Spleen (tissue), 11 donors: ENCODE measurements around the gene LSM14A. TPM values are rescaled to one million over a fixed set of nuclear protein-coding genes. Genes with fewer than 3 reads are reported as not detected.

Experiments used
- DNase-seq: peaks from one replicate; pipeline ENCODE4 v3.0.0-alpha.2; 2020
- H3K27ac ChIP-seq, 8 donors: fragments of 200-600 bp; sonication (generic) in 7 of 8; 1 replicate in 4 of 8; 2 replicates in 4 of 8; pipeline versions ENCODE4 v1.5.0 to v1.8.0; 2016 to 2021; ENCODE audit warnings: inconsistent platforms in 4 of 8, mild to moderate bottlenecking in 4 of 8, moderate library complexity in 1 of 8
- H3K27me3 ChIP-seq, 7 donors: fragments of 200-600 bp; sonication (generic) in 6 of 7; replicated peaks in 1 of 7; 1 replicate in 4 of 7; 2 replicates in 3 of 7; pipeline versions ENCODE4 v1.5.0 to v1.8.0; 2016 to 2021; ENCODE audit warnings: inconsistent platforms in 3 of 7, mild to moderate bottlenecking in 1 of 7
- H3K36me3 ChIP-seq, 6 donors: fragments of 200-600 bp; sonication (generic) in 5 of 6; 1 replicate in 4 of 6; 2 replicates in 2 of 6; pipeline versions ENCODE4 v1.5.0 to v1.8.0; 2016 to 2021; ENCODE audit warnings: inconsistent platforms in 2 of 6
- H3K4me1 ChIP-seq, 6 donors: fragments of 200-600 bp; sonication (generic) in 5 of 6; 1 replicate in 3 of 6; 2 replicates in 3 of 6; pipeline versions ENCODE4 v1.5.0 to v1.8.0; 2016 to 2021; ENCODE audit warnings: inconsistent platforms in 3 of 6
- H3K4me3 ChIP-seq, 8 donors: fragments of 200-600 bp; sonication (generic) in 7 of 8; 1 replicate in 4 of 8; 2 replicates in 4 of 8; pipeline versions ENCODE4 v1.5.0 to v1.8.0; 2016 to 2021; ENCODE audit warnings: inconsistent platforms in 4 of 8, mild to moderate bottlenecking in 4 of 8, moderate library complexity in 2 of 8
- H3K9me3 ChIP-seq, 8 donors: fragments of 200-600 bp; sonication (generic) in 7 of 8; 1 replicate in 4 of 8; 2 replicates in 4 of 8; pipeline versions ENCODE4 v1.5.0 to v1.8.0; 2016 to 2021; ENCODE audit warnings: inconsistent platforms in 4 of 8
- POLR2A ChIP-seq, 3 donors: fragments of 450-650 bp; IDR thresholded peaks; one replicate each; pipeline ENCODE4 v1.5.1; 2017; ENCODE audit warnings: antibody characterized with exemption in 3 of 3, mild to moderate bottlenecking in 1 of 3
- POLR2AphosphoS5 ChIP-seq, 3 donors: sonication (generic); formaldehyde crosslinking; IDR thresholded peaks; one replicate each; pipeline ENCODE4 v1.5.1; 2017; ENCODE audit warnings: antibody characterized with exemption in 3 of 3
- WGBS, 5 donors: extraction: QIAGEN DNeasy Blood & Tissue Kit in 3 of 5; methylation state at CpG; one replicate each; pipeline versions ENCODE4 v1.1.5 to v1.1.7; 2013 to 2018; 5-methylcytosine and 5-hydroxymethylcytosine counted together
- intact Hi-C: fragments of 100-400 bp; cut with DNase I; formaldehyde crosslinking; loops from one replicate; pipeline ENCODE4 v1.15.0; 2023; ENCODE audit warnings: low total_unique reads
- polyA plus RNA-seq, 3 donors: library from polyadenylated mRNA; stranded (reverse); fragments of 200-250 nt; gene quantifications; one replicate each; pipeline ENCODE4 v1.2.1, GENCODE V29; 2013
- total RNA-seq, 7 donors: library from RNA; depleted of rRNA in 3 of 7; stranded (reverse); fragments of >200 nt in 3 of 7; fragmentation: NEBNext Ultra II Directional in 4 of 7; extraction: Animal tissue kit (Norgen Biotek cat#: 25700) in 4 of 7; gene quantifications; one replicate each; pipeline versions ENCODE4 v1.1.0 to v1.2.1, GENCODE V29; 2016 to 2021
- TF ChIP-seq, protein P1 (sequence below), 11 experiments: fragments of 200-600 bp in 7 of 11; fragments of 450-650 bp in 4 of 11; sonication (generic) in 4 of 11; IDR thresholded peaks in 8 of 11; conservative IDR thresholded peaks in 3 of 11; 1 replicate in 7 of 11; 2 replicates in 4 of 11; pipeline versions ENCODE4 v1.4.0 to v1.8.0; 2016 to 2021; ENCODE audit warnings: antibody characterized with exemption in 11 of 11, inconsistent platforms in 4 of 11, mild to moderate bottlenecking in 1 of 11
- donor health status: healthy with polysubstance abuse.
- donor health status: DM: no; HTN: no; CAD: no; lungs with moderate emphysema.
- donor health status: DM: no; HTN: no; CAD: no.
- donor health status: Bipolar disorder and iron deficiency.
- donor health status: healthy.
- donor health status: DM: no; HTN: no; CAD: no.
- donor health status: DM: yes; HTN: yes; CAD: no.

The LSM14A gene
- total and polyA plus RNA-seq, 10 donors = 46.8 to 187 (median 122) TPM

DNA sequence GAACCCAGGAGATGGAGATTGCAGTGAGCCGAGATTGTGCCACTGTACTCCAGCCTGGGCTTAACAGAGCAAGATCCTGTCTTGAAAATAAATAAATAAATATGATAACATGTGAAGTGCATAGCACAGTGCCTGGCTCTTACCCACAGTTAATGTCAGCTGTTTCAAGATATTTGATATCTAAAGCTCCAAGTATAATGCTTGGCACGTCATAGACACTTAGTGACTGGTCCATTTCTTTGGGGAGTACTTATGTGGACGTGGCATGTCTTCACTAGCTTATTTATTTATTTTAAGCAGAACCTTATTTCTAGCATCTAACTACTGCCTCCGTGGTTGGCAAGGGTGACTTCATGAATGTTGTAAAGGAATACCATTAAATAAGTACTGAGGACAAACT is 100.8 kb downstream of the LSM14A start:
- DNase-seq = no peak
- TF ChIP-seq, protein P1, sequence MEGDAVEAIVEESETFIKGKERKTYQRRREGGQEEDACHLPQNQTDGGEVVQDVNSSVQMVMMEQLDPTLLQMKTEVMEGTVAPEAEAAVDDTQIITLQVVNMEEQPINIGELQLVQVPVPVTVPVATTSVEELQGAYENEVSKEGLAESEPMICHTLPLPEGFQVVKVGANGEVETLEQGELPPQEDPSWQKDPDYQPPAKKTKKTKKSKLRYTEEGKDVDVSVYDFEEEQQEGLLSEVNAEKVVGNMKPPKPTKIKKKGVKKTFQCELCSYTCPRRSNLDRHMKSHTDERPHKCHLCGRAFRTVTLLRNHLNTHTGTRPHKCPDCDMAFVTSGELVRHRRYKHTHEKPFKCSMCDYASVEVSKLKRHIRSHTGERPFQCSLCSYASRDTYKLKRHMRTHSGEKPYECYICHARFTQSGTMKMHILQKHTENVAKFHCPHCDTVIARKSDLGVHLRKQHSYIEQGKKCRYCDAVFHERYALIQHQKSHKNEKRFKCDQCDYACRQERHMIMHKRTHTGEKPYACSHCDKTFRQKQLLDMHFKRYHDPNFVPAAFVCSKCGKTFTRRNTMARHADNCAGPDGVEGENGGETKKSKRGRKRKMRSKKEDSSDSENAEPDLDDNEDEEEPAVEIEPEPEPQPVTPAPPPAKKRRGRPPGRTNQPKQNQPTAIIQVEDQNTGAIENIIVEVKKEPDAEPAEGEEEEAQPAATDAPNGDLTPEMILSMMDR (IDR thresholded peaks at IDR 0.05 in 8 of 11, conservative IDR thresholded peaks at IDR 0.05 in 3 of 11) = no peak
- TF ChIP-seq POLR2AphosphoS5 (IDR thresholded peaks at IDR 0.05) = no peak
- TF ChIP-seq POLR2A (IDR thresholded peaks at IDR 0.05) = no peak
- H3K9me3 ChIP-seq = no peaks in the 10 kb centered on the region
- peaks cover 44 to 94% (median 81%) of the 10 kb centered on the region in 6 donors for H3K4me1 ChIP-seq
- no peaks in the 10 kb centered on the region for H3K27me3 ChIP-seq
- no peaks in the 10 kb centered on the region for H3K36me3 ChIP-seq
- WGBS, 5 donors = 83 to 92% (median 87%) methylated on average over 4 of the region's 4 CpGs
- peak overlapping the region in 7 of 8 donors; percentile 24 to 90 (median 87) for H3K27ac ChIP-seq
- H3K4me3 ChIP-seq = no peak overlapping the region
- intact Hi-C loops = loop anchor here (10.0 kb wide), 1 partner anchor 62 kb away; no protein-coding TSS in a partner anchor

DNA sequence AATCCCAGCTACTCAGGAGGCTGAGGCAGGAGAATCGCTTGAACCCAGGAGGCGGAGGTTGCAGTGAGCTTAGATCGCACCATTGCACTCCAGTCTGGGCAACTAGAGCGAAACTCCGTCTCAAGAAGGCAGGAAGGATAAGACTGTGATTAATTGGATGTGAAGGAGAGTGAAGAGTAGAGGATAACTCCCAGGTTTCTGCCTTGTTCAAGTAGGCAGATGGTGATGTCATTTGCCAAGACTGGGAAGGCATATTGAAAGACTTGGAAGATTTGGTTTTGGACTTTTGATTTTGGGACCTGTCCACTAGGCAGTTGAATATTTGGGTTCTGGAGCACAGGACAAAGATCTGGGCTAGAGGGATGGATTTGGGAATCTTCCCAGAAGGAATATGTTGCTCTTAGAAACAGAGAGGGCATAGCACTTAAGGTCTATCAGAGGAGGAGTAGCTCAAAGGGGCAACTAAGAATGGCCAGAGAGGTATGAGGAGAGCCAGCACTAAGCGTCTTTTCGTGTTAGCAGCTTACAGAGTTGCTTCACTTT is 102.1 kb downstream of the LSM14A start:
- intact Hi-C loops = loop anchor here (10.0 kb wide), 1 partner anchor 60 kb away; no protein-coding TSS in a partner anchor
- peak overlapping the region in 7 of 8 donors; percentile 31 to 89 (median 67) for H3K27ac ChIP-seq
- no peaks in the 10 kb centered on the region for H3K27me3 ChIP-seq
- peaks cover 36 to 94% (median 74%) of the 10 kb centered on the region in 6 donors for H3K4me1 ChIP-seq
- DNase-seq = no peak
- H3K4me3 ChIP-seq = no peak overlapping the region
- H3K9me3 ChIP-seq = no peaks in the 10 kb centered on the region
- H3K36me3 ChIP-seq = peaks cover 0 to 7% (median 0%) of the 10 kb centered on the region in 6 donors
- TF ChIP-seq POLR2AphosphoS5 (IDR thresholded peaks at IDR 0.05) (no peak), POLR2A (IDR thresholded peaks at IDR 0.05) (no peak)
- TF ChIP-seq, protein P1 (IDR thresholded peaks at IDR 0.05 in 8 of 11, conservative IDR thresholded peaks at IDR 0.05 in 3 of 11) = no peak
- WGBS, 5 donors = 81 to 88% (median 85%) methylated on average over 7 of the region's 7 CpGs

DNA sequence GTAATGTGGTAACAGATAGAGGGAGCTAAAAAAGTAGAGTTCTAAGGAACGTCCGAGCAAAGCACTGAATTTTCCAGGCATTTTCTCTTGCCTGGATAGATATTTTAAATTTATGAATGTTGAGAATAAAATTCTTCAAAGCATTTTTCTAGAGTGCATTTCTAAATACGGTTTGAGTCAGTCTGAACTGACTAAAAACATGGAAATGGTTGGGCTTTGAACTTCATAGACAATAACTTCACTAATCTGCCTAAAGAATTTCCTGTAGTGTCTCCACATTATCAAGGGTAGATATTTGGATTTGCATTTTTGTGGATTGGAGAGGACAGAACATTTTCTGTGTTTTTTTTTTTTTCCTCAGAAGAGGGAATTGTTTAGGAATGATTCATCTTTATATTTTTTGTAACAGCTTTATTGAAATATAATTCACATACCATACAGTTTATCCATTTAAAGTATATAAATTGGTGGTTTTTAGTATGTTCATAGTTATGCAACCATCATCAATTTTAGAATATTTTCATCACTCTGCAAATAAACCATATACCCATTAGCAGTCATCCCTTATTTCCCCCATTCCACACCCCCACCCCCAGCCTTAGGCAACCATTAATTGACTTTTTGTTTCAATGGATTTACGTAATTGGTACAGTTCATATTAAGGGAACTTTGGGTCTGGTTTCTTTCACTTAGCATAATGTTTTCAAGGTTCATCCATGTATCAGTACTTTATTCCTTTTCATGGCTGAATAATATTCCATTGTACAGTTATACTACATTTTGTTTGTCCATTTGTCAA is 102.7 kb downstream of the LSM14A start:
- Histone ChIP-seq H3K4me1 (peaks cover 34 to 88% (median 68%) of the 10 kb centered on the region in 6 donors), H3K4me3 (no peak overlapping the region), H3K36me3 (peaks cover 0 to 7% (median 0%) of the 10 kb centered on the region in 6 donors), H3K27ac (peak overlapping the region in 7 of 8 donors; percentile 31 to 89 (median 67)), H3K27me3 (no peaks in the 10 kb centered on the region), H3K9me3 (no peaks in the 10 kb centered on the region)
- intact Hi-C loops = loop anchor here (10.0 kb wide), 1 partner anchor 60 kb away; no protein-coding TSS in a partner anchor
- DNase-seq = no peak
- 47 to 66% (median 55%) methylated on average over 4 of the region's 4 CpGs for WGBS, 5 donors
- TF ChIP-seq POLR2A (IDR thresholded peaks at IDR 0.05) = no peak
- TF ChIP-seq, protein P1 (IDR thresholded peaks at IDR 0.05 in 8 of 11, conservative IDR thresholded peaks at IDR 0.05 in 3 of 11) = no peak
- TF ChIP-seq POLR2AphosphoS5 (IDR thresholded peaks at IDR 0.05) = no peak

DNA sequence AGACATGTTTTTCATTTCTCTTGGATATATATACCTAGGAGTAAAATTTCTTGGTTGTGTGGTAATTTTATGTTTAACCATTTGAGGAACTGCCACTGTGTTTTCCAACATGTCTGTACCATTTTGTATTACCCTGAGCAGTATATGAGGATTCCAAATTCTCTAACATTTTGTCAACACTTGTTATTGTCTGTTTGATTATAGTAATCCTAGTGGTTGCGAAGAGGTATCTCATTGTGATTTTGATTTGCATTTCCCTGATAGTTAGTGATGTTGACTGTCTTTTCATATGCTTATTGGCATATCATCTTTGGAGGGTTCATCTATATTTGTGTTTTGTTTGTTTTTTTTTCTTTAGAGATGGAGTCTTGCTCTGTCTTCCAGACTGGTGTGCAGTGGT is 103.4 kb downstream of the LSM14A start:
- Histone ChIP-seq H3K9me3 (no peaks in the 10 kb centered on the region), H3K36me3 (peaks cover 0 to 7% (median 0%) of the 10 kb centered on the region in 6 donors), H3K27me3 (no peaks in the 10 kb centered on the region), H3K4me3 (no peak overlapping the region), H3K27ac (no peak overlapping the region), H3K4me1 (peaks cover 27 to 81% (median 61%) of the 10 kb centered on the region in 6 donors)
- DNase-seq = no peak
- intact Hi-C loops = loop anchor here (10.0 kb wide), 1 partner anchor 59 kb away; no protein-coding TSS in a partner anchor
- TF ChIP-seq POLR2AphosphoS5 (IDR thresholded peaks at IDR 0.05) (no peak), POLR2A (IDR thresholded peaks at IDR 0.05) (no peak)
- TF ChIP-seq, protein P1 (IDR thresholded peaks at IDR 0.05 in 8 of 11, conservative IDR thresholded peaks at IDR 0.05 in 3 of 11) = no peak
- whole genome bisulfite sequencing, 5 donors = 97 to 100% (median 100%) methylated on average over 1 of the region's 1 CpG
